IPS-15b (cell line): ENCODE data around the gene BSDC1.
"Not testable (repeated sequence)": the region's sequence is repeated elsewhere in the genome, so short reads cannot be mapped to it uniquely, and the experiment has no call there.

Experiments
- H3K27me3 ChIP-seq: one replicate; pipeline ENCODE4 v1.6.1; 2013; ENCODE audit warnings: low read length; ENCODE audit not compliant: control insufficient read depth, insufficient read depth
- H3K36me3 ChIP-seq: one replicate; pipeline ENCODE4 v1.6.1; 2013; ENCODE audit warnings: low read length; ENCODE audit not compliant: control insufficient read depth, insufficient read depth
- H3K4me1 ChIP-seq: one replicate; pipeline ENCODE4 v1.6.1; 2013; ENCODE audit warnings: mild to moderate bottlenecking, low read length; ENCODE audit not compliant: control insufficient read depth, insufficient read depth
- H3K4me3 ChIP-seq: one replicate; pipeline ENCODE4 v1.5.1; 2013; ENCODE audit warnings: low read depth, low read length
- H3K9ac ChIP-seq: one replicate; pipeline ENCODE4 v1.6.1; 2013; ENCODE audit warnings: low read depth, mild to moderate bottlenecking, low read length
- H3K9me3 ChIP-seq: one replicate; pipeline ENCODE4 v1.6.1; 2013; ENCODE audit warnings: mild to moderate bottlenecking, low read length; ENCODE audit not compliant: control insufficient read depth, insufficient read depth

The BSDC1 gene

GRCh38 chr1:32394141-32394889 is at the start of gene BSDC1:
Gene BSDC1 (minus strand): TSS chr1:32394441. CDS start chr1:32394414, 27 bp downstream.
- Histone ChIP-seq H3K27me3 (no peaks in the 10 kb centered on the region), H3K9me3 (no peaks in the 10 kb centered on the region), H3K4me3 (peak within 1 kb of the TSS; percentile 100), H3K9ac (peak within 1 kb of the TSS; percentile 97), H3K4me1 (no peaks in the 10 kb centered on the region), H3K36me3 (peaks cover 5% of the 10 kb centered on the region)

- H3K9me3 ChIP-seq, result peaks cover 11% of the 10 kb centered on the region
- H3K27me3 ChIP-seq, H3K36me3 ChIP-seq, H3K9ac ChIP-seq, H3K4me3 ChIP-seq: not testable (repeated sequence)
- peaks cover 18% of the 10 kb centered on the region for H3K4me1 ChIP-seq
Observed at GRCh38 chr1:32441467-32441866, 47.2 kb upstream of the BSDC1 start.

GRCh38 chr1:32438777-32439176 is 44.5 kb upstream of the BSDC1 start:
- not testable (repeated sequence) for H3K4me1 ChIP-seq, H3K36me3 ChIP-seq, H3K9ac ChIP-seq, H3K27me3 ChIP-seq, H3K4me3 ChIP-seq
- H3K9me3 ChIP-seq, result peaks cover 11% of the 10 kb centered on the region

GRCh38 chr1:32438136-32438535 is 43.9 kb upstream of the BSDC1 start:
- no peaks in the 10 kb centered on the region for H3K27me3 ChIP-seq
- no peak overlapping the region for H3K9ac ChIP-seq
- H3K4me3 ChIP-seq, result no peak overlapping the region
- H3K4me1 ChIP-seq, result peaks cover 4% of the 10 kb centered on the region
- H3K36me3 ChIP-seq, result no peaks in the 10 kb centered on the region
- H3K9me3 ChIP-seq, result peaks cover 11% of the 10 kb centered on the region

- no peaks in the 10 kb centered on the region for H3K36me3 ChIP-seq
- no peaks in the 10 kb centered on the region for H3K9me3 ChIP-seq
- H3K27me3 ChIP-seq, result no peaks in the 10 kb centered on the region
- no peak overlapping the region for H3K4me3 ChIP-seq
- no peak overlapping the region for H3K9ac ChIP-seq
- peaks cover 7% of the 10 kb centered on the region for H3K4me1 ChIP-seq
Observed at GRCh38 chr1:32431736-32432400, 37.6 kb upstream of the BSDC1 start.

- no peak overlapping the region for H3K4me3 ChIP-seq
- H3K27me3 ChIP-seq, result no peaks in the 10 kb centered on the region
- H3K36me3 ChIP-seq, result no peaks in the 10 kb centered on the region
- peaks cover 6% of the 10 kb centered on the region for H3K4me1 ChIP-seq
- no peaks in the 10 kb centered on the region for H3K9me3 ChIP-seq
- no peak overlapping the region for H3K9ac ChIP-seq
Observed at GRCh38 chr1:32427264-32427963, 33.2 kb upstream of the BSDC1 start.

GRCh38 chr1:32426489-32427255 is 32.4 kb upstream of the BSDC1 start:
- H3K9me3 ChIP-seq, result no peaks in the 10 kb centered on the region
- no peak overlapping the region for H3K9ac ChIP-seq
- no peaks in the 10 kb centered on the region for H3K36me3 ChIP-seq
- no peak overlapping the region for H3K4me3 ChIP-seq
- no peaks in the 10 kb centered on the region for H3K27me3 ChIP-seq
- H3K4me1 ChIP-seq, result peaks cover 3% of the 10 kb centered on the region

- Histone ChIP-seq H3K4me1 (no peaks in the 10 kb centered on the region), H3K4me3 (no peak overlapping the region), H3K27me3 (no peaks in the 10 kb centered on the region)
Observed at GRCh38 chr1:32421775-32422174, 27.5 kb upstream of the BSDC1 start.

GRCh38 chr1:32414186-32414886 is 20.1 kb upstream of the BSDC1 start:
- no peaks in the 10 kb centered on the region for H3K4me1 ChIP-seq
- no peak overlapping the region for H3K9ac ChIP-seq
- no peak overlapping the region for H3K4me3 ChIP-seq
- no peaks in the 10 kb centered on the region for H3K36me3 ChIP-seq
- peaks cover 14% of the 10 kb centered on the region for H3K9me3 ChIP-seq
- H3K27me3 ChIP-seq, result no peaks in the 10 kb centered on the region

More at GRCh38 chr1:32421775-32422174, 27.5 kb upstream of the BSDC1 start:
- Histone ChIP-seq H3K9ac (no peak overlapping the region), H3K9me3 (no peaks in the 10 kb centered on the region), H3K36me3 (no peaks in the 10 kb centered on the region)

GRCh38 chr1:32413507-32414185 is 19.4 kb upstream of the BSDC1 start:
- Histone ChIP-seq H3K9ac (no peak overlapping the region), H3K36me3 (no peaks in the 10 kb centered on the region), H3K4me1 (no peaks in the 10 kb centered on the region), H3K4me3 (no peak overlapping the region), H3K27me3 (no peaks in the 10 kb centered on the region), H3K9me3 (peaks cover 14% of the 10 kb centered on the region)
